BLaER1 (cell line): ENCODE data around the gene ICOSLG.
"Not testable (repeated sequence)": the region's sequence is repeated elsewhere in the genome, so short reads cannot be mapped to it uniquely, and the experiment has no call there.

ENCODE experiments used
- H3K27ac ChIP-seq: shearing (Covaris generic); formaldehyde crosslinking; 2 replicates; pipeline ENCODE4 v1.8.1; 2022
- H3K27me3 ChIP-seq: shearing (Covaris generic); formaldehyde crosslinking; 2 replicates; pipeline ENCODE4 v1.8.1; 2022
- H3K36me3 ChIP-seq: shearing (Covaris generic); formaldehyde crosslinking; 2 replicates; pipeline ENCODE4 v1.8.1; 2022
- H3K4me1 ChIP-seq: shearing (Covaris generic); formaldehyde crosslinking; 2 replicates; pipeline ENCODE4 v1.8.1; 2022
- H3K4me2 ChIP-seq: shearing (Covaris generic); formaldehyde crosslinking; 2 replicates; pipeline ENCODE4 v1.8.1; 2022
- H3K4me3 ChIP-seq: shearing (Covaris generic); formaldehyde crosslinking; 2 replicates; pipeline ENCODE4 v1.8.1; 2022
- H3K9ac ChIP-seq: shearing (Covaris generic); formaldehyde crosslinking; 2 replicates; pipeline ENCODE4 v1.8.1; 2022
- H3K9me3 ChIP-seq: shearing (Covaris generic); formaldehyde crosslinking; 2 replicates; pipeline ENCODE4 v1.8.1; 2022
- H4K20me1 ChIP-seq: shearing (Covaris generic); formaldehyde crosslinking; 2 replicates; pipeline ENCODE4 v1.8.1; 2022
- Cebpa-rat ChIP-seq: shearing (Covaris generic); IDR thresholded peaks from 2 replicates; pipeline ENCODE4 v1.8.1; 2022

Gene ICOSLG

GRCh38 chr21:44255511-44255981 lies 14.8 kb upstream of the ICOSLG start:
- Histone ChIP-seq H3K4me1 (peaks cover 40% of the 10 kb centered on the region), H3K27me3 (no peaks in the 10 kb centered on the region), H3K4me3 (no peak overlapping the region), H3K36me3 (no peaks in the 10 kb centered on the region), H4K20me1 (no peaks in the 10 kb centered on the region), H3K4me2 (peak overlapping the region; percentile 71), H3K9ac (no peak overlapping the region), H3K9me3 (no peaks in the 10 kb centered on the region), H3K27ac (no peak overlapping the region)
- no peak for TF ChIP-seq Cebpa-rat

DNA sequence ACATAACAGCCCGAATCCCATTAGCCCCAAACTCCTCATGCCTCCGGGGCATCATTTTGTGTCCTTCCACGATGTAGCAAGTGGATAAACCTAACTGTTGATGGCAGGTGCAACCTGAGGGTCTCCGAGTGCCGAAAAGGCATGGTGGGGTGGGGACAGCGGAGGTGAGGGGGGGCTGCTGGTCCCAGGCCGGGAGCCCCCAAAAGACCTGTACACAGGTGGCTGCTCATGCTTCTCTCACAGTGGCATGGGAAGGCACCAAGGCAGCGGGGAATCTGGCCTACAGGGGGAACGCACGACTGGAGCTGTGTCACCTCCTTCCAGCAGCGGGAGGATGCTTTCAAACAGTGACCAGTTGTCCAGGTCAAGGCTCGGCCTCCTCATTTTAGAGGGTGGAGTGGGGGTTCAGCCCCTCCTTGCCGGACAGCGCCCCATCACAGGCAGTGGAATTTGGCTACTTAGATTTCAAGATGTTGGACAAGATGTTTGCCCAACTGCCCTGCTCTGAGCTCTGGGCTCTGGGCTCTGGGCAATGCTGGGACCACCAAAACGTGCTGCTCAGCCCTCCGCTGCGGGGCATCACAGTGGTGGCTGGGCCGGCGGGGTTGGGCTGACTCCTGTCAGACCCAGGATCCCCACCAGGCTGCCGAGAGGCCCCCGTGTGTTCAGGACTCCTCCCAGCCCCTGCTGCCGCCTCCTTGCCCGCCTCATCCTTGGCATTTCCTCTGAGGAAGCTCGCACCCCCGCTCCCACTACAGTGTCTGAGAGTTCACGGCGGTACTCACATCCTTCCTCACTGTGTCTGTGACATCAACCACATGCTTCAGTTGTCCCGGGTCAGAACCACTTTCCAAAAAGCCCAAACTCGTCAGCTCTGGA lies 13.3 kb upstream of the ICOSLG start:
- Histone ChIP-seq H4K20me1 (no peaks in the 10 kb centered on the region), H3K27ac (0 out of 2 replicates have a peak overlapping the region, but pooled peaks have one; percentile 5), H3K27me3 (no peaks in the 10 kb centered on the region), H3K9me3 (no peaks in the 10 kb centered on the region), H3K36me3 (no peaks in the 10 kb centered on the region), H3K4me1 (peaks cover 33% of the 10 kb centered on the region), H3K4me3 (no peak overlapping the region), H3K4me2 (peak overlapping the region; percentile 71), H3K9ac (no peak overlapping the region)
- no peak for TF ChIP-seq Cebpa-rat

GRCh38 chr21:44249204-44250037 lies 8.7 kb upstream of the ICOSLG start:
- H4K20me1 ChIP-seq, H3K27ac ChIP-seq, H3K9me3 ChIP-seq, H3K4me2 ChIP-seq, H3K27me3 ChIP-seq, H3K4me3 ChIP-seq, H3K4me1 ChIP-seq, H3K36me3 ChIP-seq, H3K9ac ChIP-seq: not testable (repeated sequence)

GRCh38 chr21:44247904-44248303 lies 7.2 kb upstream of the ICOSLG start:
- H4K20me1 ChIP-seq, H3K4me3 ChIP-seq, H3K4me2 ChIP-seq, H3K27me3 ChIP-seq, H3K9ac ChIP-seq, H3K9me3 ChIP-seq, H3K27ac ChIP-seq, H3K4me1 ChIP-seq, H3K36me3 ChIP-seq: not testable (repeated sequence)

DNA sequence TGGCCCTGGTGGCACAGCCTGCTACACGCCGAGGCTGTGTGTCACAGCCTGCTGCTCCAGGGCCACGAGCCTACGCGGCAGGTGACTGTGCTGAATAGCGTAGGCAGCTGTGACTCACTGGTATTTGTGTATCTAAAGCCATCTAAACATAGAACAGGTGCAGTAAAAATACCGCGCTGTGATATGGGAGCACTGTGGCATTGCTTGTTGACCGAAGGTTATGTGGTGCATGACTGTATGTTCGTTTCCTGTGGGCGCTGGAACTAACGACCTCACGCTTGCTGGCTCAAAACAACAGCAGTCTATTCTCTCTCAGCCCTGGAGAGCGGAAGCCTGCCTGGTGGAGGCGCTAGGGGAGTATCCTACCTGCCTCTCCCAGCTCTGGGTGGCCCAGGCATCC lies 3.2 kb upstream of the ICOSLG start:
- not testable (repeated sequence) for H3K27me3 ChIP-seq, H3K4me3 ChIP-seq, H3K27ac ChIP-seq, H3K9ac ChIP-seq, H4K20me1 ChIP-seq, H3K4me2 ChIP-seq, H3K36me3 ChIP-seq, H3K4me1 ChIP-seq, H3K9me3 ChIP-seq

DNA sequence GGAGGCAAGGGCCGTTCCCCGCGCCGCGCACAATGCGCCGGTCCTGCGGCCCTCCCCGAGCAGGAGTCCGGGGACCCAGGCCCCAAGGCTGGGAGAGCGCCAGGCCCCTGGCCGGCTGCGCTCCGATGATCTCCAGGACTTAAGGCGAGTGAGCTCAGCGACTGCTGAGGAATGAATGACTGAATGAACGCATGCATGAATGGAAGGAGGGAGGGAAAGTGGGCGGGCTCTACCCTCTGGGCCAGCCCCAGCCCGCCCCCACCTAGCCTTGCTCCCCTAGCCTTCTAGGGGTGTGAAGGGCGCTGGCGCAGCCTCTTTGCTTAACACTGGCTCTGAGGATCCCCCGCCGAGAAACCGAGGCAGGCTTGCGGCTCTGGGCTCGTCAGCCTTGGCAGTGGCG lies 538 bp upstream of the ICOSLG start:
- H3K9me3 ChIP-seq, H3K27ac ChIP-seq, H3K4me1 ChIP-seq, H3K27me3 ChIP-seq, H3K4me3 ChIP-seq, H3K9ac ChIP-seq, H4K20me1 ChIP-seq, H3K4me2 ChIP-seq, H3K36me3 ChIP-seq: not testable (repeated sequence)

- H3K36me3 ChIP-seq, H3K27ac ChIP-seq, H4K20me1 ChIP-seq, H3K4me1 ChIP-seq, H3K9ac ChIP-seq, H3K9me3 ChIP-seq, H3K27me3 ChIP-seq, H3K4me2 ChIP-seq, H3K4me3 ChIP-seq: not testable (repeated sequence)
These were observed 390 bp downstream of the ICOSLG start for GRCh38 chr21:44240353-44240752.

GRCh38 chr21:44229561-44229960 lies 11.2 kb downstream of the ICOSLG start:
- not testable (repeated sequence) for H3K27ac ChIP-seq, H3K9me3 ChIP-seq

DNA sequence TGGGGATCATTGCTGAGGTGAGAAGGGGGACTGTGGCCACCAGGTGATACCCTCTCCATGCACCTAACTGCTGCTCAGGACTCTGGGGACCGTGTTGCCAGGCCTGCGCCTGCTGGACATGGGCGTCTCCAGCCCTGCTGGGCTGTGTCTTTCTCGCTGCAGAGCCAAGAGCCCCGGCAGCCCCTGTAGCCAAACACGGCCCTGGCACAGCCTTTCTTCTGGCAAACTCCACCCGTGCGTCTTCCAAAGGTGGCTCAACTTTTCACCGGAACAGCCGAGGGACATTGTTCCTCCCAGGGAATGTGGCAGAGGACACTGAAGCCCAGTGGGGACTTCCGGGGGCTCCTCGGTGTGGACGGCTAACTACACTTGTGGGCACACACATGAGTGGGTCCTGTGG lies 12.6 kb downstream of the ICOSLG start:
- not testable (repeated sequence) for H3K27me3 ChIP-seq, H4K20me1 ChIP-seq, H3K4me1 ChIP-seq, H3K4me3 ChIP-seq, H3K27ac ChIP-seq, H3K4me2 ChIP-seq, H3K36me3 ChIP-seq, H3K9me3 ChIP-seq, H3K9ac ChIP-seq

More at GRCh38 chr21:44229561-44229960, 11.2 kb downstream of the ICOSLG start:
- not testable (repeated sequence) for H3K9ac ChIP-seq, H3K4me1 ChIP-seq, H4K20me1 ChIP-seq, H3K4me2 ChIP-seq, H3K27me3 ChIP-seq, H3K4me3 ChIP-seq, H3K36me3 ChIP-seq

GRCh38 chr21:44227614-44228013 lies 13.1 kb downstream of the ICOSLG start:
- not testable (repeated sequence) for H4K20me1 ChIP-seq, H3K9ac ChIP-seq, H3K36me3 ChIP-seq, H3K4me3 ChIP-seq, H3K9me3 ChIP-seq, H3K4me2 ChIP-seq, H3K27ac ChIP-seq, H3K4me1 ChIP-seq, H3K27me3 ChIP-seq

DNA sequence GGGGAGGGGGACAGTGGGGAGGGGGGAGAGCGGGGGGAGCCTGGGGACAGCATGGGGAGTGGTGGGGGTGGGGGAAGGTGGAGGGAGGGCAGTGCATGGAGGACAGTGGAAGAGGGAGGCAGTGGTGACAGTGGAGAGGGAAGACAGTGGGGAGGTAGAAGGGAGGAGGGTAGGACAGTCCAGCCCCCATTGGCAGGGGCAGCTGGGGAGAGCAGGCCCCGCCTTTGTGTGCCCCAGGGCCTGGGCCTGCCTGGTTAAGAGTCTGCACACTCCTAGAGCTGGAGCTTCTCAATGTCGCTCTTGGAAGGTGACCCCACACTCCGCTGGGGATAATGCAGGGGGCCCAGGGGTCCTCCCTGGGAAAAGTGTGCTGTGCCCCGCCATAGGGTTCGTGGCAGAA lies 15.1 kb downstream of the ICOSLG start:
- not testable (repeated sequence) for H3K27ac ChIP-seq, H3K4me1 ChIP-seq, H3K9me3 ChIP-seq, H3K9ac ChIP-seq, H3K27me3 ChIP-seq, H3K4me3 ChIP-seq, H3K4me2 ChIP-seq, H3K36me3 ChIP-seq, H4K20me1 ChIP-seq

- H3K4me1 ChIP-seq, H3K36me3 ChIP-seq, H4K20me1 ChIP-seq, H3K27me3 ChIP-seq, H3K4me3 ChIP-seq, H3K9me3 ChIP-seq, H3K9ac ChIP-seq, H3K27ac ChIP-seq, H3K4me2 ChIP-seq: not testable (repeated sequence)
These were observed 17.4 kb downstream of the ICOSLG start for GRCh38 chr21:44223334-44223733.

DNA sequence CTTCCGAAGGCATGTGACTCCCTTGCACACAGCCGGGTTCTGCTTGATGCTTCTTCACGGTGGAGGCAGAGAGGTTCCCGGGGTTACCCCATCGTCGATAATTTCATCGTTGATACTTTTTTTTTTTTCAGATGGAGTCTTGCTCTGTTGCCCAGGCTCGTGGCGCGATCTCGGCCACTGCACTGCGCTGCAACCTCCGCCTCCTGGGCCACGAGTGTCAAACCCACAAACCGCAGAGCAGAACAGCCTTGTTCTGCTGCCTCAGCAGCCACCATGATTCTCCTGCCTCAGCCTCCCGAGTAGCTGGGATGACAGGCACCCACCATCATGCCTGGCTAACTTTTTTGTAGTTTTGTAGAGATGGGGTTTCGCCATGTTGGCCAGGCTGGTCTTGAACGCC lies 20.1 kb downstream of the ICOSLG start:
- not testable (repeated sequence) for H3K27me3 ChIP-seq, H3K36me3 ChIP-seq, H3K4me3 ChIP-seq, H3K27ac ChIP-seq, H4K20me1 ChIP-seq, H3K4me1 ChIP-seq, H3K9me3 ChIP-seq, H3K4me2 ChIP-seq, H3K9ac ChIP-seq

DNA sequence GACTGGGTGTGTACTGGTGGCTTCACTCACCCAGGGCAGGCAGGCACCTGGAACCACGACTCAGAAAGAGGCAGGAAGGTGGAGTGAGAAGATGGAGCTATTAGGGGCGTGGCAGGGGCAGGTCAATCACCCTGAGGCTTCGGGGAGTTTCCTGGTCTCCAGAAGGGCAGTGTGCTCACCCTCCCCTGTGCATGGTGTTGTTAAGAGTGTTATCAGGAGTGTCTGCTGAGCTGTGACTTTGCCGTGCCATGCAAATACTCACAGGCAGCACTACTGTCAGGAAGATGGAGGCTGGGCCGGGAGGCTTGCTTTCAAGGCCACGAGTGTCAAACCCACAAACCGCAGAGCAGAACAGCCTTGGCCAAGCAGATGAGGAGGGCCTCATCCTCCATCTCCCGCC lies 22.3 kb downstream of the ICOSLG start:
- not testable (repeated sequence) for H3K4me3 ChIP-seq, H3K9ac ChIP-seq

More for the DNA sequence above, 22.3 kb downstream of the ICOSLG start:
- not testable (repeated sequence) for H3K4me2 ChIP-seq, H3K27me3 ChIP-seq, H3K9me3 ChIP-seq, H3K36me3 ChIP-seq, H4K20me1 ChIP-seq, H3K27ac ChIP-seq, H3K4me1 ChIP-seq
